MM.1S (cell line): Measurements from ENCODE around the gene RUNX2.
"Not testable (repeated sequence)": the region's sequence is repeated elsewhere in the genome, so short reads cannot be mapped to it uniquely, and the experiment has no call there.

Experiments
- EZH2phosphoT487 ChIP-seq: fragments of 300-600 bp; sonication (generic); IDR thresholded peaks from 2 replicates; pipeline ENCODE4 v1.6.1; 2018; ENCODE audit warnings: antibody characterized with exemption, low read length
- TF ChIP-seq, protein P1 (sequence below): fragments of 300-600 bp; sonication (generic); IDR thresholded peaks from 2 replicates; pipeline ENCODE4 v1.5.1; 2016; ENCODE audit warnings: antibody characterized with exemption, low read length, mixed read lengths

DNA sequence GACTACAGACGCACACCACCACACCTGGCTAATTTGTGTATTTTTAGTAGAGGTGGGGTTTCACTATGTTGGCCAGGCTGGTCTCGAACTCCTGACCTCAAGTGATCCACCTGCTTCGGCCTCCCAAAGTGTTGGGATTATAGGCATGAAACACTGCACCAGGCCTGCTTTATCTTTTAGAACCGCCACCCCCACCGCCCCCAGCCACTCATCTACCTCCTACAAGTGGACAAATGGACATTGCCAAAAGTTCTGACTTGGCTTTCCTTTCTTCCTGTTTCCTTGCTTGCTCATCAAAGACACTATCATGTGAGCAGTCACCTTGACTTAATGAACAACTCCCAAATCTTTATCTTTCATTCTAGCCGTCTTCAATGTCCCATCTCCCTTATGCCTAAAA lies 139.3 kb downstream of the RUNX2 start:
- TF ChIP-seq, protein P1, sequence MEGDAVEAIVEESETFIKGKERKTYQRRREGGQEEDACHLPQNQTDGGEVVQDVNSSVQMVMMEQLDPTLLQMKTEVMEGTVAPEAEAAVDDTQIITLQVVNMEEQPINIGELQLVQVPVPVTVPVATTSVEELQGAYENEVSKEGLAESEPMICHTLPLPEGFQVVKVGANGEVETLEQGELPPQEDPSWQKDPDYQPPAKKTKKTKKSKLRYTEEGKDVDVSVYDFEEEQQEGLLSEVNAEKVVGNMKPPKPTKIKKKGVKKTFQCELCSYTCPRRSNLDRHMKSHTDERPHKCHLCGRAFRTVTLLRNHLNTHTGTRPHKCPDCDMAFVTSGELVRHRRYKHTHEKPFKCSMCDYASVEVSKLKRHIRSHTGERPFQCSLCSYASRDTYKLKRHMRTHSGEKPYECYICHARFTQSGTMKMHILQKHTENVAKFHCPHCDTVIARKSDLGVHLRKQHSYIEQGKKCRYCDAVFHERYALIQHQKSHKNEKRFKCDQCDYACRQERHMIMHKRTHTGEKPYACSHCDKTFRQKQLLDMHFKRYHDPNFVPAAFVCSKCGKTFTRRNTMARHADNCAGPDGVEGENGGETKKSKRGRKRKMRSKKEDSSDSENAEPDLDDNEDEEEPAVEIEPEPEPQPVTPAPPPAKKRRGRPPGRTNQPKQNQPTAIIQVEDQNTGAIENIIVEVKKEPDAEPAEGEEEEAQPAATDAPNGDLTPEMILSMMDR = not testable (repeated sequence)
- not testable (repeated sequence) for TF ChIP-seq EZH2phosphoT487
